ENCODE measurements around the gene GPR137.

The GPR137 gene

GRCh38 chr11:64267207-64267945 lies 18.3 kb upstream of the GPR137 start:
- Histone ChIP-seq H3K9me2 (replicated peaks; ENCODE audit: control insufficient read depth, low read length) (no peaks in the 10 kb centered on the region), H3K4me3 (ENCODE audit: low read length) (no peak overlapping the region), H3K27ac (ENCODE audit: low read depth, low read length) (no peak overlapping the region), H3K36me3 (ENCODE audit: control insufficient read depth, low read length) (peaks cover 39% of the 10 kb centered on the region), H3K9me3 (ENCODE audit: control insufficient read depth, insufficient read depth, low read length) (no peaks in the 10 kb centered on the region), H3K79me2 (ENCODE audit: control insufficient read depth, low read length) (peaks cover 26% of the 10 kb centered on the region), H4K20me1 (ENCODE audit: control insufficient read depth, insufficient read depth, low read depth, low read length) (no peaks in the 10 kb centered on the region), H3K4me1 (ENCODE audit: control insufficient read depth, low read length) (peaks cover 24% of the 10 kb centered on the region), H3F3A (ENCODE audit: control insufficient read depth, insufficient read depth) (peaks cover 9% of the 10 kb centered on the region), H3K27me3 (ENCODE audit: control insufficient read depth, low read length) (no peaks in the 10 kb centered on the region), H3K4me2 (ENCODE audit: low read length) (no peak overlapping the region)
- no peak for TF ChIP-seq EZH2phosphoT487 (IDR thresholded peaks at IDR 0.05; ENCODE audit: borderline replicate concordance, low read length)
- no peak for TF ChIP-seq CTCF (IDR thresholded peaks at IDR 0.05; ENCODE audit: low read depth, low read length, poor library complexity, severe bottlenecking)

GRCh38 chr11:64268025-64268892 lies 17.4 kb upstream of the GPR137 start:
- Histone ChIP-seq H3F3A (ENCODE audit: control insufficient read depth, insufficient read depth) (peaks cover 12% of the 10 kb centered on the region), H3K4me3 (ENCODE audit: low read length) (peak overlapping the region; percentile 90), H3K79me2 (ENCODE audit: control insufficient read depth, low read length) (peaks cover 30% of the 10 kb centered on the region), H3K9me3 (ENCODE audit: control insufficient read depth, insufficient read depth, low read length) (no peaks in the 10 kb centered on the region), H3K9me2 (replicated peaks; ENCODE audit: control insufficient read depth, low read length) (no peaks in the 10 kb centered on the region), H3K27me3 (ENCODE audit: control insufficient read depth, low read length) (no peaks in the 10 kb centered on the region), H3K27ac (ENCODE audit: low read depth, low read length) (peak overlapping the region; percentile 90), H3K4me1 (ENCODE audit: control insufficient read depth, low read length) (peaks cover 26% of the 10 kb centered on the region), H4K20me1 (ENCODE audit: control insufficient read depth, insufficient read depth, low read depth, low read length) (no peaks in the 10 kb centered on the region), H3K4me2 (ENCODE audit: low read length) (peak overlapping the region; percentile 100), H3K36me3 (ENCODE audit: control insufficient read depth, low read length) (peaks cover 38% of the 10 kb centered on the region)
- TF ChIP-seq EZH2phosphoT487 (IDR thresholded peaks at IDR 0.05; ENCODE audit: borderline replicate concordance, low read length), result no peak
- TF ChIP-seq CTCF (IDR thresholded peaks at IDR 0.05; ENCODE audit: low read depth, low read length, poor library complexity, severe bottlenecking), result no peak

- Histone ChIP-seq H3K27me3 (ENCODE audit: control insufficient read depth, low read length) (no peaks in the 10 kb centered on the region), H3K36me3 (ENCODE audit: control insufficient read depth, low read length) (peaks cover 33% of the 10 kb centered on the region), H3K4me1 (ENCODE audit: control insufficient read depth, low read length) (peaks cover 26% of the 10 kb centered on the region), H3F3A (ENCODE audit: control insufficient read depth, insufficient read depth) (peaks cover 12% of the 10 kb centered on the region), H3K9me2 (replicated peaks; ENCODE audit: control insufficient read depth, low read length) (no peaks in the 10 kb centered on the region), H3K4me2 (ENCODE audit: low read length) (peak overlapping the region; percentile 100), H3K9me3 (ENCODE audit: control insufficient read depth, insufficient read depth, low read length) (no peaks in the 10 kb centered on the region), H3K4me3 (ENCODE audit: low read length) (peak overlapping the region; percentile 90), H4K20me1 (ENCODE audit: control insufficient read depth, insufficient read depth, low read depth, low read length) (no peaks in the 10 kb centered on the region), H3K79me2 (ENCODE audit: control insufficient read depth, low read length) (peaks cover 30% of the 10 kb centered on the region), H3K27ac (ENCODE audit: low read depth, low read length) (peak overlapping the region; percentile 90)
- TF ChIP-seq EZH2phosphoT487 (IDR thresholded peaks at IDR 0.05; ENCODE audit: borderline replicate concordance, low read length) (no peak), CTCF (IDR thresholded peaks at IDR 0.05; ENCODE audit: low read depth, low read length, poor library complexity, severe bottlenecking) (peak; percentile 35)
Observed at GRCh38 chr11:64268893-64269539, 16.6 kb upstream of the GPR137 start.
